K562 (cell line): ENCODE measurements around the gene LENEP. TPM values are rescaled to one million over a fixed set of nuclear protein-coding genes. Genes with fewer than 3 reads are reported as not detected.
A peak's percentile ranks its signal among the peaks of the same experiment; 100 is the strongest.

ENCODE experiments used
- CBX2 ChIP-seq: fragments of 200-600 bp; sonication (generic); IDR thresholded peaks from one replicate; pipeline ENCODE4 v1.6.1; 2012; ENCODE audit warnings: mild to moderate bottlenecking, low read length, inconsistent platforms; ENCODE audit not compliant: insufficient read depth, poor library complexity, severe bottlenecking
- CBX3 ChIP-seq, 2 experiments: IDR thresholded peaks; 1 replicate in 1 of 2; 2 replicates in 1 of 2; pipeline ENCODE4 v1.6.1; 2012; ENCODE audit warnings: inconsistent platforms in 2 of 2, low read length in 2 of 2, borderline replicate concordance in 1 of 2, control low read depth in 1 of 2
- ELF1 ChIP-seq: fragments of 200-800 bp; sonication (Bioruptor generic); IDR thresholded peaks from 2 replicates; pipeline ENCODE4 v1.6.1; 2016; ENCODE audit warnings: missing genetic modification characterization, missing compliant biosample characterization
- ETS2 ChIP-seq: IDR thresholded peaks from 2 replicates; pipeline ENCODE4 v1.6.1; 2016; ENCODE audit warnings: borderline replicate concordance, missing genetic modification characterization, mild to moderate bottlenecking, moderate library complexity, missing compliant biosample characterization; ENCODE audit not compliant: poor library complexity, severe bottlenecking
- GABPB1 ChIP-seq: sonication (generic); formaldehyde crosslinking; IDR thresholded peaks from 2 replicates; pipeline ENCODE4 v1.8.0; 2022; ENCODE audit warnings: mild to moderate bottlenecking, missing genetic modification reagents
- HSF4 ChIP-seq: fragments of 250-450 bp; sonication (Bioruptor Pico); IDR thresholded peaks from 2 replicates; pipeline ENCODE4 v2.1.2; 2022; ENCODE audit warnings: mild to moderate bottlenecking, moderate library complexity, borderline replicate concordance
- ILK ChIP-seq: fragments of 450-650 bp; IDR thresholded peaks from 2 replicates; pipeline ENCODE4 v1.6.1; 2016; ENCODE audit warnings: missing genetic modification characterization, low read depth, mild to moderate bottlenecking, missing compliant biosample characterization, moderate library complexity, borderline replicate concordance
- KDM4B ChIP-seq, 2 experiments: fragments of 450-650 bp in 1 of 2; sonication (generic) in 1 of 2; IDR thresholded peaks; 2 replicates each; pipeline ENCODE4 v1.6.1; 2016 to 2017; ENCODE audit warnings: borderline replicate concordance in 2 of 2, antibody characterized with exemption in 1 of 2, low read depth in 1 of 2, mild to moderate bottlenecking in 1 of 2
- MYC ChIP-seq, 2 experiments: fragments of 250-450 bp in 1 of 2; sonication (Bioruptor Pico) in 1 of 2; IDR thresholded peaks; 2 replicates each; pipeline versions ENCODE4 v1.5.1 to v1.6.1; 2012 to 2021; ENCODE audit warnings: low read depth in 2 of 2, borderline replicate concordance in 1 of 2, improper control_type of control experiment in 1 of 2, low read length in 1 of 2, mild to moderate bottlenecking in 1 of 2, moderate library complexity in 1 of 2
- PCBP1 ChIP-seq: fragments of 200-400 bp; formaldehyde crosslinking; IDR thresholded peaks from 2 replicates; pipeline ENCODE4 v1.6.1; 2018; ENCODE audit warnings: mild to moderate bottlenecking, low read depth, low read length; ENCODE audit not compliant: poor library complexity, severe bottlenecking
- PHB ChIP-seq: fragments of 250-450 bp; sonication (Bioruptor Pico); IDR thresholded peaks from 2 replicates; pipeline ENCODE4 v1.5.0; 2021
- RBFOX2 ChIP-seq: fragments of 200-400 bp; formaldehyde crosslinking; IDR thresholded peaks from 2 replicates; pipeline ENCODE4 v1.6.1; 2017; ENCODE audit warnings: low read depth, mild to moderate bottlenecking, low read length, moderate library complexity
- RNF2 ChIP-seq: sonication (generic); IDR thresholded peaks from 2 replicates; pipeline ENCODE4 v1.6.1; 2016
- ZBTB40 ChIP-seq, 2 experiments: fragments of 450-650 bp in 1 of 2; sonication (generic) in 1 of 2; formaldehyde crosslinking in 1 of 2; IDR thresholded peaks; 2 replicates each; pipeline versions ENCODE4 v1.7.1 to v1.9.0; 2016 to 2022; ENCODE audit warnings: inconsistent platforms in 1 of 2, mild to moderate bottlenecking in 1 of 2, missing genetic modification reagents in 1 of 2
- ZBTB43 ChIP-seq: sonication (generic); formaldehyde crosslinking; IDR thresholded peaks from 2 replicates; pipeline ENCODE4 v1.8.0; 2023; ENCODE audit warnings: mild to moderate bottlenecking, missing genetic modification reagents
- ZBTB8A ChIP-seq: fragments of 450-650 bp; IDR thresholded peaks from 2 replicates; pipeline ENCODE4 v1.6.1; 2018; ENCODE audit warnings: mild to moderate bottlenecking, moderate library complexity; ENCODE audit not compliant: partially characterized antibody
- polyA plus RNA-seq, 8 experiments: library from polyadenylated mRNA; depleted of rRNA in 4 of 8; stranded (reverse) in 5 of 8; unstranded in 3 of 8; fragments of >200 nt; fragmentation: Nextera tagmentation in 2 of 8; fragmentation: Illumina TruSeq in 1 of 8; extraction: Ambion mirVana in 2 of 8; extraction: Trizol in 1 of 8; gene quantifications; 2 replicates each; pipeline versions ENCODE4 v1.2.1 to v1.2.3, GENCODE V29; 2011 to 2014; ENCODE audit warnings: inconsistent platforms in 1 of 8, missing spikeins in 1 of 8
- total RNA-seq, 7 experiments: library from RNA; depleted of rRNA in 6 of 7; stranded (reverse); fragments of >200 nt in 6 of 7; fragmentation: Illumina TruSeq in 2 of 7; extraction: Trizol in 2 of 7; gene quantifications; 2 replicates each; pipeline versions ENCODE4 v1.2.1 to v1.2.3, GENCODE V29; 2011 to 2021; ENCODE audit warnings: low replicate concordance in 1 of 7

LENEP gene
- total and polyA plus RNA-seq, 9 of the 15 experiments (the other 6 are each of a cell fraction or from before 2014, with no cell fraction given) = 0.23 to 0.87 (median 0.67) TPM; not detected in 5

- TF ChIP-seq HSF4 (CRISPR knock-in tag) (no peak), PHB (CRISPR knock-in tag) (no peak), ZBTB40 (IDR thresholded peaks at IDR 0.05) (peak; percentile 82), ZBTB40 (CRISPR knock-in tag; IDR thresholded peaks at IDR 0.05) (no peak), KDM4B (IDR thresholded peaks at IDR 0.05; ENCODE audit: borderline replicate concordance in 2 of 2, low read depth in 1 of 2) (peak in 1 of 2 experiments; percentile 76; a peak in 1 of 4 replicates), ELF1 (tag) (peak; percentile 66), CBX2 (no peak), PCBP1 (no peak), RBFOX2 (peak; percentile 36; the same call in 1 of the 2 replicates), GABPB1 (CRISPR knock-in tag) (peak; percentile 74), CBX3 (IDR thresholded peaks at IDR 0.05; ENCODE audit: borderline replicate concordance in 1 of 2, low read length in 2 of 2) (no peak), ZBTB43 (no peak), RNF2 (no peak), MYC (IDR thresholded peaks at IDR 0.05; ENCODE audit: low read depth, low read length) (peak; percentile 17; the same call in 1 of the 2 replicates), MYC (CRISPR knock-in tag; IDR thresholded peaks at IDR 0.05; ENCODE audit: borderline replicate concordance, low read depth) (no peak), ZBTB8A (no peak), ILK (no peak), ETS2 (tag) (no peak)
These were observed 10.5 kb downstream of the LENEP start (continued) for GRCh38 chr1:155003766-155004351.
